Stimulated activated CD4-positive, alpha-beta T cell treated with anti-CD3 and anti-CD28 coated beads, Interleukin-12 subunit alpha, Interleukin-12 subunit beta, amount 100 ng/mL, for 48 hours (primary cell): ENCODE data around the gene MAPK4.
"Not testable (repeated sequence)": the region's sequence is repeated elsewhere in the genome, so short reads cannot be mapped to it uniquely, and the experiment has no call there.

ENCODE experiments used
- DNase-seq, 3 donors: peaks; one replicate each; pipeline ENCODE4 v3.0.0-alpha.2; 2020; ENCODE audit warnings: low read depth in 2 of 3, low spot score in 1 of 3

The MAPK4 gene

DNA sequence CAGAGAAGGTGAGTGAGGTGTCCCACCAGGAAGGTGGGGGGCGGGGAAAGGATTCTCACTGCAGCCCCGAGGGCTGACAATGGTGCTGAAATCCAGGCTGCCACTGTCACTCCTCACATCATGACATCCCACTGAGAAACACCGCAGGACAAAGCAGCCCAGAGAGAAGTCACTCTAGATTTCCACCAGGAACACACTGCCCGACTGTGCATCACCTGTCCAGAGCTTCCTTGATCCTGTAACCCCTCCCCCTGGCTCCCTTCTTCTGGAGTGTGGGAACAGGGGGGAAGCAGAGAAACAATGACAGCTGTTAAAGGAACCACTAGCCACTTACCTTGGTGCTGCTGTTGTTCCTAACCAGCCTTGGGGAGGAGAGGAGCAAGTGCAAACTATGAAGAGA is 190.1 kb downstream of the MAPK4 start:
- no peak for DNase-seq

DNA sequence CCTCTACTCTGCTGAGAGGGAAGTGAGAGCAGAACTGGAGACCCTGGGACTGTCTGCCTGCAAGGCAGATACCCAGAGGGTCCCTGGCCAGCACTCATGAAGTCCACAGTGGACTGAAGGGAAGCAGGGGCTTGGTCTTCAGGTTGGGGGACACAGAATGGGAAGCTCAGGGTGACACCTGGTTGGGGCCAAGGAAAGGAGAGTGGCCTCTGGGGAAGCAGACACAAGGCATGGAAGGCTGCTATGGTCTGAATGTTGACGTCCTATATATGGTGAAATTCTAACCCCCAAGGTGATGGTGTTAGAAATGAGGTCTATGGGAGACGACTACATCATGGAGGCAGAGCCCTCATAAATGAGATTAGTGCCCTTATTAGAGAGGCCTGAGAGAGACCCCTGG is 190.7 kb downstream of the MAPK4 start:
- no peak for DNase-seq

DNA sequence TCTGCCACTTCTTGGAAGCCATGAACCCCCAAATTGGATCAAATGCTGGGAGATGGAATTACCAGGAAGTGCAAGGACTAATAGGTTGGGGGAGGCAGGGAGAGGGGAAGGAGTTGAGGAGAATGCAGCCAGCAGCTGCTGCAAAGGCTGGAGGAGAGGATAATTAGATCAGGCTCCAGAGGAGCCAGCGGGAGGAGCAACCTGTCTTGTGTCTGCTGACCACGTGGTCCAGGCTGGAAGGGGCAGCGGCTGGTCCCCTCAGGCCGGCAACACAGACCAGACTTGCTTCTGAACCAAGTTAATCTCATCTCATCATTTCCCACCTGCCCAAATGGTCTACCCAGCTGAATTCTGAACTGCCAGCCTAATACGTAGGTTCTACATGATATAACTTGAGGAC is 191.6 kb downstream of the MAPK4 start:
- no peak for DNase-seq

DNA sequence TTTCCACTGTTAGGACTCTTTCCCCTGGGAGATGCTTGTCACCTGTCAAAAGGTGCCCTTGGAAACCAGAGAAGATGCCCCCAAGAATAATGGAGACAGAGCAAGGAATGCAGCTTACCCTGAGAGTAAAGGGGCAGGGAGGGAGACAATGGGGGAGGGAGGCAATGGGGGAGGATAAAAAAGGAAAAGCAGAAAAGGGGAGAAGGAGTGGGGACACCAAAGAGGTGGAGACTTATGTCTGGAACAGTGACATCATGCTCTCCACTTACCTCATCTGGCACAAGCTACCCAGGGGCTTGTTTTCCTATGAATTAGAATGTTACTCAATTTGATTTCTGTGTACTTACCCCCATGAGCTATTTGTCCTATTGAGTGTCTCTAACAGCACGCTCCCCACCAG is 192.1 kb downstream of the MAPK4 start:
- DNase-seq: no peak

DNA sequence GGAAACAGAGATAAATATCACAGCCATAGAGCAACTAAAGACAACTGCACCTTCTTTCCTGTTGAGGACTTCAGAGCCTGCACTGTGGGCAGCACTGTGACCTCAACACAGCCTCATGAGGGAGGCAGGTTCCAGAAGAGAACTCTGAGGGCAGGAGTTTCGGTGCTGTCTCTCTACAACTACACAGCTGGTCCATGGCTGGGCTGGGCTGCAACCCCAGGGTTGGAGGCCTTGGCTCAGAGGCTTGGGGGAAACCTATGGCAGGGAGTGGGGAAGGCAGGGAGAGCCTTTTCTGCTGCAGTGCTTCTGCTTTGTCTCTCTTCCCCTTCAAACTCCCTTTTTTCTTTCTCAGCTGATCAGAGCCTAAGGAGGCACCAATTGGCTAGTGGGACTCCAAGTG is 193.4 kb downstream of the MAPK4 start:
- no peak for DNase-seq

DNA sequence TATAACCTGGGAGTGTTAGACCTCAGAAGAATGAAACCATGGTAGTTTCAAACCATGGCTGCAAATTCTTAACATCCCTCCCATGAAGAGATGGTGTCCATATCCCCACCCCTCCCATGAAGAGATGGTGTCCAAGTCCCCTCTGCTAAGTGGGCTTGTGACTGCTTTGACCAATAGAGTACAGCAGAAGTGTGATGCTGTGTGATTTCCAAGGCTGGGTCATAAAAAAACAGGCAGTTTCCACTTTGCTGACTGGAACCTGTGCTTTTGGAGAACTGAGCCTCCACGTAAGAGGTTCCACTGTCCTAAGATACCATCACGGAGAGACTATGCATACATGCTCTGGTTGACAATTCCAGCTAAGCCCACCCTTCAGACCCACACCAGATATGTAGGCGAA is 194.4 kb downstream of the MAPK4 start:
- no peak for DNase-seq

DNA sequence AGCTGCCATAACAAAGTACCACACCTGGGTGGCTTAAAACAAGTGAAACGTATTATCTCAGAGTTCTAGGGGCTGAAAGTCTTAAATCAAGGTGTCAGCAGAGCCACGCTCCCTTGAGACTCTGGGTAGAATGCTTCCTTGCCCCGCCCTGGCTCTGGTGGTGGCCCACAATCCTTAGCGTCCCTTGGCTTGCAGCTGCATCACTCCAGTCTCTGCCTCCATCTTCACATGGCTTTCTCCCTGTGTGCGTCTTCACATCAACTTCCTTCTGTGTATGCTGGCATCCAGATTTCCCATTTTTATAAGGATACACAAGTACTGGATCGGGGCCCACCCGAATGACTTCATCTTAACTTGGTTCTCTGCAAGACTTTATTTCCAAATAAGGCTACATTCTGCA is 197.5 kb downstream of the MAPK4 start:
- DNase-seq: no peak

DNA sequence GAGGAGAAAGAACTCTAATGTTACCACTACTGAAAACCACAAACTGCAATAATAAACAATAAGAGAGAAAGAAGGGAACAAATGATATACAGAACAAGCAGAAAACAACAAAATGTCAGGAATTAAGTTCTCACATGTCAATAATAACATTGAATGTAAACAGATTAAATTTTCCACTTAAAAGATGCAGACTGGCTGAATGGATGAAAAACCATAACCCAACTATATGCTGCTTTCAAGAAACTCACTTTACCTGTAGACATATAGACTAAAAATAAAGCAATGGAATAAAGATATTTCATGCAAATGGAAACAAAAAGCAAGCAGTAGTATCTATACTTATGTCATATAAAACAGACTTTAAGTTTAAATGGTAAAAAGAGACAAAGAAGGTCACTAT is 209.6 kb downstream of the MAPK4 start:
- no peak for DNase-seq

DNA sequence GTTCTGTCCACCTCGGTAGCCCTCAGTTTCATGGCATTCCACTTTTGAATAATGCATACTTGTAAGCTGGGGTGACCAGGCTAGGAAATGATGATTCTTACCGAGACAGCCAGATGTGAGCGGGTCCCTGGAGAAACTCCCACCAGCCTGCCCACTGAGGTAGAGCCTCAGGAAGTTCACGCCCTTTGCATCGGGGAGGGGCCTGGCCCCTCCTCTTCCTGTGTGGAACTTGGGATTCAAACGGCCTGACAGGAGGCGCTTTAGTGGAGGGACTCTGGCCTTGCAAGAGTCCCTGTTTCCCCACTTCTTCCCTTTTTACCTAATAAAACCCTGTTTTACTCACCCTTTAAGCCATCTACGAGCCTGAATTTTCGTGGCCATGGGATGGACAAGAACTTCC is 215.3 kb downstream of the MAPK4 start:
- no peak for DNase-seq

DNA sequence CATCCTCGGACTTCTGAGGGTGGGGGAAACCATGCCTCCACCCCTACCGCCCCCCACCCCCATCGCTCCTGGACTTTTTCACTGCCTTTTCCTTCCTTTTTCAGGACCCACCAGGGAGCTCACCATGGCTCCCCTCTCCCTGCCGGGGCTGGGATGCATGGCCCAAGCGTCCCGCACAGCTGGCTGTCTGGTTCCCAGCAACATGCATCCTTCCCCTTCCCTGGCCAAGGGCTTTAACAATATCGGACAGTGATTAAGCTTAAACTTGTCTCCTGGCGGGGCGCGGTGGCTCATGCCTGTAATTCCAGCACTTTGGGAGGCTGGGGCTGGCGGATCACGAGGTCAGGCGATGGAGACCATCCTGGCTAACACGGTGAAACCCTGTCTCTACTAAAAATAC is 215.8 kb downstream of the MAPK4 start:
- DNase-seq: no peak

DNA sequence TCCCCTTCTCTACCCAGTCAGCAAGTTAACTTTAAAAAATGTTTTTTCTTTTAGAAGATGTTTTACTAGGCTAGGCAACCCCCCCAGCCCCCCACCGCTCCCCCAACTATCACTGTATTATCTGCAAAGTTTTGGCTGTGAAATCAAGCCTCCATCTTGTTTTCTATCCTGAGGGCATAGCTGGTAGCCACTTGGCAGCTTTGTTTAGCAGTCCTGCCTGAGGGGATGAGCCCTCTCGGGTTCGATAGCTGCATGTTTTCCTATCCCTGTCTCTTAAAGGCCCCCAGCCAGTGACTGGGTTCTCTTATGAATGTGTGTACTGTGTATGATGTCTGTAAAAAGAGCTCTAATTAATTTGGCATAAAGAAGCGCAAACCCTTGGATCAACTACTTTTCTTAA is 216.5 kb downstream of the MAPK4 start:
- DNase-seq: no peak

DNA sequence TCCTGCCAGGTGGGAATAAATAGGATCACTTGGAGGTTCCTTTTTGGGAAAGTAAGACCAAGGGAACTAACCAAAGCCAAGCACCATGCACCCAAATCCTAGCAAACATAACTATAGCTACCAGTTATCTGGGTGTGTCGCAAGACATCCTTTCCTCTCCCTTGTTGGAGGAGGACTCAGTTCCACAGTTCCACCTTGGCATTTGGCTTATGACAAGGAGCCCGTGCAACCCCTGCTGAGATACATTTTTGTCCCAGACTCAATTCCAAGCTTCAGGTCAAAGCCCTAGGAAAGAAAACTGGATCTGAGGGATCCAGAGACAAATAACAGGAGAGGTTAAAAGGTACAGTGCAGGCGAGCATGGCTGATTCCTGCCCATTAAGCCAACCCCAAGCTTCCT is 219.1 kb downstream of the MAPK4 start:
- not testable (repeated sequence) for DNase-seq
